Measurements from ENCODE around the gene NKX1-1. TPM values are rescaled to one million over a fixed set of nuclear protein-coding genes. Genes with fewer than 3 reads are reported as not detected.
A peak's percentile ranks its signal among the peaks of the same experiment; 100 is the strongest.

NKX1-1 gene
- polyA plus RNA-seq, 1 donor from 2014 or later = not detected

DNA sequence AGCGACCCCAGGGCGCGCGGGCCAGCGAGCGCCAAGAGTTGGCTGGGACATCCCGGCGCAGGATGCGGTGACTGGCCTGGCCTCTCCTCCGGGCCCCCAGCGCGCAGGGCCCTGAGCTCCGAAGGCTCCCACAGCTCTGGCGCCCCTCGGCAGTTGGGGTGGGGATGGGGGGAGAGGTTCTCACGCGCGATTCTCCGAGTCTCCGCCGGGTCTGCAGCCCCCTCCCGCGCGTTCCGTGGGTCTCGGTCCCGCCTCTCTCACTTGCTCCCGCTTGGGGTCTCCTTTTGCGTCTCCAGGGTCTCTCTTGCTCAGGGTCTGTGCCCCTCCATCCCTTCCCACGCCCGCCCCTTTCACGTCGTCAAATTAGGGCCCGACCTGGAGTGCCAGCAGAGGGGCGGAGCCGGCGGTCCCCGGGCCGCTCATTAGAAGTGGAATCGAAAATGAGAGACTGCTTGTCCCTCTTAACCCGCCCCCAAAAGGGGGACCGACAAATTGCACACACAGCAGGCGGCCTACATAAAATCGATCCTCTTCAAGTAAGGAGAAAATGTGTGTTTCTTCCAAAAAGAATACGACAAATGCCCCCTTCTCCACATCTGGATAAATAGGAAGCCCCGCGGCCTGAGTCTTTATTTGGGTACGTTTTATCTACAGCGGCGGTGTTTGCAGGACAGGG is 877 bp upstream of the NKX1-1 start:
- peak overlapping the region; percentile 58 for H3K4me3 ChIP-seq (ENCODE audit: low read length)
- H3K4me2 ChIP-seq (ENCODE audit: low read length) = no peak overlapping the region
- H4K20me1 ChIP-seq (ENCODE audit: insufficient read depth) = no peaks in the 10 kb centered on the region
- peaks cover 92% of the 10 kb centered on the region for H3K27me3 ChIP-seq (ENCODE audit: insufficient read depth, low read depth, low read length)
- no peaks in the 10 kb centered on the region for H3F3A ChIP-seq (ENCODE audit: insufficient read depth, low read length, poor library complexity, severe bottlenecking)
- H3K79me2 ChIP-seq (replicated peaks; ENCODE audit: insufficient read depth, low read length) = no peaks in the 10 kb centered on the region
- no peak overlapping the region for H3K27ac ChIP-seq (ENCODE audit: low read length)
- peaks cover 12% of the 10 kb centered on the region for H3K9me3 ChIP-seq (ENCODE audit: low read length)
- no peaks in the 10 kb centered on the region for H3K9me2 ChIP-seq (ENCODE audit: insufficient read depth, low read length)
- no peak overlapping the region for H3K9ac ChIP-seq (ENCODE audit: low read length)
- no peak for TF ChIP-seq EP300 (conservative IDR thresholded peaks at IDR 0.05; ENCODE audit: poor library complexity, severe bottlenecking)
- TF ChIP-seq, protein P1, sequence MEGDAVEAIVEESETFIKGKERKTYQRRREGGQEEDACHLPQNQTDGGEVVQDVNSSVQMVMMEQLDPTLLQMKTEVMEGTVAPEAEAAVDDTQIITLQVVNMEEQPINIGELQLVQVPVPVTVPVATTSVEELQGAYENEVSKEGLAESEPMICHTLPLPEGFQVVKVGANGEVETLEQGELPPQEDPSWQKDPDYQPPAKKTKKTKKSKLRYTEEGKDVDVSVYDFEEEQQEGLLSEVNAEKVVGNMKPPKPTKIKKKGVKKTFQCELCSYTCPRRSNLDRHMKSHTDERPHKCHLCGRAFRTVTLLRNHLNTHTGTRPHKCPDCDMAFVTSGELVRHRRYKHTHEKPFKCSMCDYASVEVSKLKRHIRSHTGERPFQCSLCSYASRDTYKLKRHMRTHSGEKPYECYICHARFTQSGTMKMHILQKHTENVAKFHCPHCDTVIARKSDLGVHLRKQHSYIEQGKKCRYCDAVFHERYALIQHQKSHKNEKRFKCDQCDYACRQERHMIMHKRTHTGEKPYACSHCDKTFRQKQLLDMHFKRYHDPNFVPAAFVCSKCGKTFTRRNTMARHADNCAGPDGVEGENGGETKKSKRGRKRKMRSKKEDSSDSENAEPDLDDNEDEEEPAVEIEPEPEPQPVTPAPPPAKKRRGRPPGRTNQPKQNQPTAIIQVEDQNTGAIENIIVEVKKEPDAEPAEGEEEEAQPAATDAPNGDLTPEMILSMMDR (IDR thresholded peaks at IDR 0.05; ENCODE audit: poor library complexity, severe bottlenecking) = no peak
- peak; percentile 90 for TF ChIP-seq EZH2 (IDR thresholded peaks at IDR 0.05; ENCODE audit: borderline replicate concordance, insufficient read depth, low read length, poor library complexity, severe bottlenecking)
- TF ChIP-seq, protein P2, sequence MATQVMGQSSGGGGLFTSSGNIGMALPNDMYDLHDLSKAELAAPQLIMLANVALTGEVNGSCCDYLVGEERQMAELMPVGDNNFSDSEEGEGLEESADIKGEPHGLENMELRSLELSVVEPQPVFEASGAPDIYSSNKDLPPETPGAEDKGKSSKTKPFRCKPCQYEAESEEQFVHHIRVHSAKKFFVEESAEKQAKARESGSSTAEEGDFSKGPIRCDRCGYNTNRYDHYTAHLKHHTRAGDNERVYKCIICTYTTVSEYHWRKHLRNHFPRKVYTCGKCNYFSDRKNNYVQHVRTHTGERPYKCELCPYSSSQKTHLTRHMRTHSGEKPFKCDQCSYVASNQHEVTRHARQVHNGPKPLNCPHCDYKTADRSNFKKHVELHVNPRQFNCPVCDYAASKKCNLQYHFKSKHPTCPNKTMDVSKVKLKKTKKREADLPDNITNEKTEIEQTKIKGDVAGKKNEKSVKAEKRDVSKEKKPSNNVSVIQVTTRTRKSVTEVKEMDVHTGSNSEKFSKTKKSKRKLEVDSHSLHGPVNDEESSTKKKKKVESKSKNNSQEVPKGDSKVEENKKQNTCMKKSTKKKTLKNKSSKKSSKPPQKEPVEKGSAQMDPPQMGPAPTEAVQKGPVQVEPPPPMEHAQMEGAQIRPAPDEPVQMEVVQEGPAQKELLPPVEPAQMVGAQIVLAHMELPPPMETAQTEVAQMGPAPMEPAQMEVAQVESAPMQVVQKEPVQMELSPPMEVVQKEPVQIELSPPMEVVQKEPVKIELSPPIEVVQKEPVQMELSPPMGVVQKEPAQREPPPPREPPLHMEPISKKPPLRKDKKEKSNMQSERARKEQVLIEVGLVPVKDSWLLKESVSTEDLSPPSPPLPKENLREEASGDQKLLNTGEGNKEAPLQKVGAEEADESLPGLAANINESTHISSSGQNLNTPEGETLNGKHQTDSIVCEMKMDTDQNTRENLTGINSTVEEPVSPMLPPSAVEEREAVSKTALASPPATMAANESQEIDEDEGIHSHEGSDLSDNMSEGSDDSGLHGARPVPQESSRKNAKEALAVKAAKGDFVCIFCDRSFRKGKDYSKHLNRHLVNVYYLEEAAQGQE (IDR thresholded peaks at IDR 0.05; ENCODE audit: borderline replicate concordance) = no peak
- no peak overlapping the region for H2AFZ ChIP-seq (ENCODE audit: low read depth, low read length)
- no peaks in the 10 kb centered on the region for H3K36me3 ChIP-seq (ENCODE audit: insufficient read depth, low read length)

DNA sequence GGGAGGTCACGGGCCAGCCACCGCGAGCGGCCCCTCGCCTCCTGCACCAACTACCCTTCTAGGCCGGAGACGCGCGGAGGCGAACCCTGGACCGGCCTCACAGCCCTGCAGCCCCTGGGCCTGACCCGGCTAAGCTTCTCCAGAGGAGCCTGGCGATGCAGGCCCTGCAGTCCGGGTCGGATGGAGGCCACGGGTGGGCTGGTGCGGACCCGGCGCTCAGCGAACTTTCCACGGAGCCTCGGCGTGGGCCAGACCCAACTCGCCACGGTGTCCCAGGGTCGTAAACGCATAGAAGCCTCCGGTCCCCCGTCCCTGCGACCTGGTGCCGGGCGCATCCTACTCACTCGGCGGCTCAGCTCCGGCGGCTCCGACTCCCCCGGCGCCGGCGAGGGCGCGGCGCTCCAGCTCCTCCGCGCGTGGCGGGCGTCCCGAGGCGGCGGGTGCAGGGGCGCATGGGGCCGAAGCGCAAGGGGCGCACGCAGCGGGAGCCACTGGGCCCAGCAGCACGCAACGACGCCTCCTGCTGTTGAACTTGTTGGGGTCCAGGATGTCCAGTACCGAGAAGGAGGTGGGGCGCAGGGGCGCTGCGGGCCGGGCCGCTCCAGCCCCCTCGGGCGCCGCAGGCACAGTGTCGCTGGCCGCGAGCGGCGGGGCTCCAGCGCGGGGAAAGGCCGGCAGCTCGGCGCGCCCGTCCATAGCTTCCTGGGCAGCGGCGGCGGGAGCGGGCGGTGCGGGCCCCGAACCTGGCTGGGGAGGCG is 427 bp downstream of the NKX1-1 start:
- H3K9me3 ChIP-seq (ENCODE audit: low read length) = peaks cover 12% of the 10 kb centered on the region
- H3K36me3 ChIP-seq (ENCODE audit: insufficient read depth, low read length) = no peaks in the 10 kb centered on the region
- H3K27me3 ChIP-seq (ENCODE audit: insufficient read depth, low read depth, low read length) = peaks cover 92% of the 10 kb centered on the region
- H3F3A ChIP-seq (ENCODE audit: insufficient read depth, low read length, poor library complexity, severe bottlenecking) = no peaks in the 10 kb centered on the region
- no peaks in the 10 kb centered on the region for H4K20me1 ChIP-seq (ENCODE audit: insufficient read depth)
- H3K9me2 ChIP-seq (ENCODE audit: insufficient read depth, low read length) = no peaks in the 10 kb centered on the region
- H3K4me3 ChIP-seq (ENCODE audit: low read length) = no peak overlapping the region
- no peaks in the 10 kb centered on the region for H3K79me2 ChIP-seq (replicated peaks; ENCODE audit: insufficient read depth, low read length)
- no peak overlapping the region for H3K27ac ChIP-seq (ENCODE audit: low read length)
- no peak overlapping the region for H3K9ac ChIP-seq (ENCODE audit: low read length)
- H2AFZ ChIP-seq (ENCODE audit: low read depth, low read length) = no peak overlapping the region
- TF ChIP-seq SMC3 (conservative IDR thresholded peaks at IDR 0.05; ENCODE audit: poor library complexity) (no peak), RAD21 (conservative IDR thresholded peaks at IDR 0.05) (no peak)
- no peak overlapping the region for H3K4me2 ChIP-seq (ENCODE audit: low read length)

DNA sequence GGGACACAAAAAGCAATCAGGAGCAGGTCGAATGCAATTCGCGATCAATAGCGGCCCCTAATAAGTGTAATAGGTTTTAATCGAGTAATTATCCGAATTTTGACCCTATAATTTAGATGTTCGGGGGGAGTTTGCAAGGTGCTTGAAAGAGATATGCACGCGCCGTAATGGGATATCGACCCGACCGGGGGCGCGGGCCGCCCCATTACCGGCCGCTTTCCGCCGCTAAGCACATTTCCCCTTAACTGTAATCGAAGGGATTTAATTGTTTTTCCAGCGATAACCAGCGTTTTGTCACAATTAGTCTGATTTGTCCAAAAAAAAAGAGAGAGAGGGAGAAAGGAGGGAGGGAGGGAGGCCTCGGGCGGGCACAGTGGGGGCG is 997 bp downstream of the NKX1-1 start:
- H3K27me3 ChIP-seq (ENCODE audit: insufficient read depth, low read depth, low read length) = peaks cover 92% of the 10 kb centered on the region
- no peaks in the 10 kb centered on the region for H3K36me3 ChIP-seq (ENCODE audit: insufficient read depth, low read length)
- no peaks in the 10 kb centered on the region for H3F3A ChIP-seq (ENCODE audit: insufficient read depth, low read length, poor library complexity, severe bottlenecking)
- no peaks in the 10 kb centered on the region for H3K79me2 ChIP-seq (replicated peaks; ENCODE audit: insufficient read depth, low read length)
- H2AFZ ChIP-seq (ENCODE audit: low read depth, low read length) = no peak overlapping the region
- no peak overlapping the region for H3K4me2 ChIP-seq (ENCODE audit: low read length)
- no peak overlapping the region for H3K9ac ChIP-seq (ENCODE audit: low read length)
- peaks cover 12% of the 10 kb centered on the region for H3K9me3 ChIP-seq (ENCODE audit: low read length)
- H4K20me1 ChIP-seq (ENCODE audit: insufficient read depth) = no peaks in the 10 kb centered on the region
- H3K4me3 ChIP-seq (ENCODE audit: low read length) = no peak overlapping the region
- H3K27ac ChIP-seq (ENCODE audit: low read length) = no peak overlapping the region
- no peaks in the 10 kb centered on the region for H3K9me2 ChIP-seq (ENCODE audit: insufficient read depth, low read length)
- no peak for TF ChIP-seq SMC3 (conservative IDR thresholded peaks at IDR 0.05; ENCODE audit: poor library complexity)
- no peak for TF ChIP-seq POLR2AphosphoS5 (IDR thresholded peaks at IDR 0.05)
- TF ChIP-seq RAD21 (conservative IDR thresholded peaks at IDR 0.05) = no peak
- TF ChIP-seq, protein P2 (IDR thresholded peaks at IDR 0.05; ENCODE audit: borderline replicate concordance) = no peak
- no peak for TF ChIP-seq TAF1 (IDR thresholded peaks at IDR 0.05; ENCODE audit: low read depth)
- TF ChIP-seq, protein P1 (IDR thresholded peaks at IDR 0.05; ENCODE audit: poor library complexity, severe bottlenecking) = no peak
- TF ChIP-seq MXI1 (conservative IDR thresholded peaks at IDR 0.05; ENCODE audit: poor library complexity, severe bottlenecking) = no peak
- TF ChIP-seq EZH2 (IDR thresholded peaks at IDR 0.05; ENCODE audit: borderline replicate concordance, insufficient read depth, low read length, poor library complexity, severe bottlenecking) = no peak

All from neural cell (in vitro differentiated cells).